Activated CD4-positive, alpha-beta T cell treated with anti-CD3 and anti-CD28 coated beads, Interleukin-2, amount 50 U/mL, for 24 hours (primary cell): ENCODE data around the gene PLD4.
"Not testable (repeated sequence)": the region's sequence is repeated elsewhere in the genome, so short reads cannot be mapped to it uniquely, and the experiment has no call there.

Experiments
- DNase-seq, 2 donors: peaks; one replicate each; pipeline ENCODE4 v3.0.0-alpha.2; 2020; ENCODE audit warnings: low read depth in 1 of 2, low spot score in 1 of 2

Gene PLD4

DNA sequence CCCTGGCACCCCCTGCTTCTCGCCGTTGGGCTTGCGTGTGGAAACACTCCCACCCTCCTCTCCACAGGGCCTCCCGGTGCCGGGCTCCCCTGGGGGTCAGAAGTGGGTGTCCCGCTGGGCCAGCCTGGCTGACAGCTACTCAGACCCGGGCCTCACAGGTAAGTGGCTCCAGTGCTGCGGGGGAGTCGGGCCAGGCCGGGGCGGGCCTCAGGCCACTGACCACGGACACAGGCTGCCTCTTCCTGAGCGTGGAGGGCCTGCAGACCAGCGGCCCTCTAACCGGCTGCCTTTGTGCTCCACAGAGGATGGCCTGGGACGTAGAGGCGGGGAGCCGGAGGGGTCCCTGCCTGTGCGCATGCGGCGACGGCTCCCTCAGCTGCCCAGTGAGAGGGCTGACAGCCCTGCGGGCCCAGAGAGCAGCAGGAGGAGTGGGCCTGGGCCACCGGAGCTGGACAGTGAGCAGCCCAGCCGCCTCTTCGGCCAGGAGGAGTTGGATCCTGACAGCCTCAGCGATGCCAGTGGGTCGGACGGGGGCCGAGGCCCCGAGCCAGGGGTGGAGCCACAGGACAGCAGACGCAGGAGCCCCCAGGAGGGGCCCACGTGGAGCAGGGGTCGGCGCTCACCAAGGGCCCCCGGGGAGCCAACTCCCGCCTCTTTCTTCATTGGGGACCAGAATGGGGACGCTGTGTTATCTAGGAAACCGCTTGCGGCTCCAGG, 38.5 kb upstream of the PLD4 start:
- no peak for DNase-seq

DNA sequence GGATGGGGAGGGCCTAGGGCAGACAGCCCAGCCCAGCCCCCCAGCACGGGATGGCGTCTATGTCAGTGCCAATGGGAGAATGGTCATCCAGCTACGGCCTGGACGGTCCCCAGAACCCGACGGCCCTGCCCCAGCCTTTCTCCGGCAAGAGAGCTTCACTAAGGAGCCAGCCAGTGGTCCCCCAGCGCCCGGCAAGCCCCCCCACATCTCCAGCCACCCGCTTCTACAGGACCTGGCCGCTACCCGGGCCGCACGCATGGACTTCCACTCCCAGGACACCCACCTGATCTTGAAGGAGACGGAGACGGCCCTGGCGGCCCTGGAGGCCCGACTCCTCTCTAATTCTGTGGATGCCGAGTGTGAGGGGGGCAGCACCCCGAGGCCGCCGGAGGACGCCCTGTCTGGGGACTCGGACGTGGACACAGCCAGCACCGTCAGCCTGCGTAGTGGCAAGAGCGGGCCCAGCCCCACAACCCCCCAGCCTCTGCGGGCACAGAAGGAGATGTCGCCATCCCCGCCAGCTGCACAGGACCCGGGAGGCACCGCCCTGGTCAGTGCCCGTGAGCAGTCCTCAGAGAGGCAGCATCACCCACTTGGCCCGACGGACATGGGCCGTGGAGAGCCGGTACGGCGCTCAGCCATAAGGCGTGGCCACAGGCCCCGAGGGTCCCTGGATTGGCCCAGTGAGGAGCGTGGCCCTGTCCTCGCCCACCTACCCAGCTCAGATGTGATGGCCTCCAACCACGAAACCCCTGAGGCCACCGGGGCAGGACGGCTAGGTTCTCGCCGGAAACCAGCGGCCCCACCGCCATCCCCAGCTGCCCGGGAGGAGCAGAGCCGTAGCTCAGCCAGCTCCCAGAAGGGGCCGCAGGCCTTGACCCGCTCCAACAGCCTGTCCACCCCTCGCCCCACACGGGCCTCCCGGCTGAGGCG, 37.7 kb upstream of the PLD4 start:
- DNase-seq: no peak

DNA sequence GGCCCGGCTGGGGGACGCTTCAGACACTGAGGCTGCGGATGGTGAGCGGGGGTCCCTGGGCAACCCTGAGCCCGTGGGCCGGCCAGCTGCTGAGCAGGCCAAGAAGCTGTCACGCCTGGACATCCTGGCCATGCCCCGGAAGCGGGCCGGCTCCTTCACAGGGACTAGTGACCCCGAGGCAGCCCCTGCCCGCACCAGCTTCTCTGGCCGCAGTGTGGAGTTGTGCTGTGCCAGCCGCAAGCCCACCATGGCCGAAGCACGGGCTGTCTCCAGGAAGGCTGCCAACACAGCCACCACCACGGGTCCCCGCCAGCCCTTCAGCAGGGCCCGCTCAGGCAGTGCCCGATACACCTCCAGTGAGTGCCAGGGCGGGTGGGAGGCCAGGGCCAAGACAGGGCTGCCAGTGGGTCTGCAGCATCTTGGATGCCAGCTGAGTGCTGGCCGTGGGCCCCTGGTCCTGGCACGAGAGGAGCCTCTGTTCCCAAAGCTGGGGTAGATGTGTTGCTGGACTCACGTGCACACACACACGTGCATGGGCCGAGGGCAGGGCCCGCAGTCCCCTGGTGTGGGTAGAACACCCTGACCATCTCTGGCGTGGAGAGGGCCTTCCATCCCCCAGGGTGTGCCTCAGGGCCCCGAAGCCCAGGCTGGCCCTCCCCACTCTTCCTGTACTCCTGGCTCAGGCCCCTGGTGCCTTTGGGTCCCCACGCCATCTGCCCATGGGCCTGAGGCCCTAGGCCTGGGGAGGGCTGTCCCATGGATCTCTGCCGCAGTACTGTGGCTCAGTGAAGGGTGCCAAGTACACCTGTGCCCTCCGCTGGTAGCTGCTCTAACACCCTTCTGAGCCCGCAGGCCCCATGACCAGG, 36.8 kb upstream of the PLD4 start:
- DNase-seq: no peak

DNA sequence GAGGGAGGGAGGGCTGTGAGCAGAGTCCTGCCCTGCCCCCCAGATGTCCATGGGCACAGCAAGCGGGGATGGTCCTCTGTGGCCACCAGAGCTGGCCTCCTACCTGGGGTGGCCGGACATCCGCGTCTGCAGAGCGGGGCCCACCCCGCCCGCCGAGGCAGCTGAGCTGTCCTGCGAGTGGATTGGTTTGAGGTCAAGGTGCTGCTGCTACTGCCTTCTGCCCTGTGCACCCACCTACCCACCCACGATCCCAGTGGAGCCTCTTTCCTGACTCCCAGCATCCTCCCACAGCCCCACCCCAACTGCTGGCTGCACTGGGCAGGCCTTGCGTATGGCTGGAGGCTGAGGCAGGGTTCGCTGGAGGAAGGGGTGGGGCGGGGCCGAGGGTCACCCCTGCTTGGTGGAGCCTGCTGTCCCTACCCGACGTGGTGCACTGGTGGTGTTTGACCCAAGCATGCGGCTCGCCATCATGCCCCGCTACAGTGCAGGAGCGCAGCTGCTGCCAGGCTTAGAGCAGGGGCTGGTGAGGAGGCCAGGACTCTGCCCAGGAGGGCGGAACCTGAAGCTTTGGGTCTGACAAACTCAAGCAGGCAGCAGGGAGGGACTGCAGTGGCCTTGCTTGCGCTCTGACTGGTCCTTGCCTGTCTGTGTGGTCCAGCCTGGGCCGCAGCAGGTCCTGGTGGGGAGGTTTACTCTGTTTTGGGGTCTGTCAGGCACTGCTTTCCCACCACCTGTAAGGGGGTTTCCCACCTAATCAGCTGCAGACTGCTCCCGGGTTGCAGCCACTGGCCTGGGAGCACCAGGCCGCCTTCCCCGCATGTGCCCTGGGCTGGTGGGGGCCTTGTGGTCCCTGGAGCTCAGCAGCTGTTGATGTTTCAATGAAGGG, 35.9 kb upstream of the PLD4 start:
- no peak for DNase-seq

DNA sequence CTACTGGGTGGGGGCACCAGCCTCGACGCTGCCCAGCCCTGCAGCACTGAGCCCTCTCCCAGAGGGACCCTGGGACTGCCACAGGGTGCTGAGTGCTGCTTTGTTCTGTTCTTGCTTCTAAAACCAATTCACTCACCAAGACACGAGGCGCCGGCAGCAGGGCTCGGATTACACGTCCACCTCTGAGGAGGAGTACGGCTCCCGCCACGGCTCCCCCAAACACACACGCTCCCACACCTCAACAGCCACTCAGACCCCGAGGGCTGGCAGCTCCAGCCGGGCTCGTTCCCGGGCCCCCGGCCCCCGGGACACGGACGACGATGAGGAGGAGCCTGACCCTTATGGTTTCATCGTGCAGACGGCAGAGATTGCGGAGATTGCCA, 35.3 kb upstream of the PLD4 start:
- no peak for DNase-seq

DNA sequence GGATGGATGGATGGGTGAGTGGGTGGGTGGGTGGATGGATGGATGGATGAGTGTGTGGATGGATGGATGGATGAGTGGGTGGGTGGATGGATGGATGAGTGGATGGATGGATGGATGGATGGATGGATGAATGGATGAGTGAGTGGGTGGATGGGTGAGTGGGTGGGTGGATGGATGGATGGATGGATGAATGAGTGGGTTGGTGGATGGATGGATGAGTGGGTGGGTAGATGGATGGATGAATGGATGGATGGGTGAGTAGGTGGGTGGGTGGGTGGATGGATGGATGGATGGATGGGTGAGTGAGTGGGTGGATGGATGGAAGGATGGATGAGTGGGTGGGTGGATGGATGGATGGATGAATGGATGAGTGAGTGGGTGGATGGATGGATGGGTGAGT, 34.4 kb upstream of the PLD4 start:
- DNase-seq: not testable (repeated sequence)

- DNase-seq: no peak
These were observed 33.5 kb upstream of the PLD4 start for GRCh38 chr14:104891121-104891551.

GRCh38 chr14:104891664-104892530, 32.8 kb upstream of the PLD4 start:
- no peak for DNase-seq

GRCh38 chr14:104892531-104893434, 31.9 kb upstream of the PLD4 start:
- no peak for DNase-seq

DNA sequence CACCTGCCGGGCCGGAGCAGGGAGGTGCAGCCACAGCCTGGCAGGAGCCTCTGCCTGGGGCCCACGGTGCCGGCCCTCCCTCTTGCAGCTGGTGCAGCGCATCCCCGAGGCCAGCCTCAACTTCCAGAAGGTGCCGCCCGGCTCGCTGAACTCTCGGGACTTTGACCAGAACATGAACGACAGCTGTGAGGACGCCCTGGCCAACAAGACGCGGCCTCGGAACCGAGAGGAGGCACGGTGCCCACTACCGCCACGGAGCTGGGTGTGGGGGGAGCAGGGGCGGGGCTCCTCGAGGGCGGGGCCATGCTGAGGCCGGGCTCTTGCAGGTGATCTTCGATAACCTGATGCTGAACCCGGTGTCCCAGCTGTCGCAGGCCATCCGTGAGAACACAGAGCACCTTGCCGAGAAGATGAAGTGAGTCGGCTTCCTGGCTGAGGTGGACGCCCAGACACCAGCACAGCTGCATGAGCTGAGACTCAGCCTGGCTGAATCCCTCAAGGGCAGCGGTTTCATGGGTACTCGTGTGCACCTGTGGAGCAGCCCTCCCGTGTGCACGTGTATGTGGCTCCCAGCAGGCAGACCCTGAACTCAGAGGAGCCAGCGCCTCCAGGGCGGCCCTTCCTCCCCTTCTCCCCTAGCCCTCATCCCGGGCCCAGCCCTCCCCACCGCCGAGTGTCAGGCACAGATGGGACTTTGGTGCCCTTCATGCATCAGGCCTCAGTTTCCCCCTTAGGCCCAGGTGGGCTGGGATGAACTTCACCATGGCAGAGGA, 31.1 kb upstream of the PLD4 start:
- no peak for DNase-seq

DNA sequence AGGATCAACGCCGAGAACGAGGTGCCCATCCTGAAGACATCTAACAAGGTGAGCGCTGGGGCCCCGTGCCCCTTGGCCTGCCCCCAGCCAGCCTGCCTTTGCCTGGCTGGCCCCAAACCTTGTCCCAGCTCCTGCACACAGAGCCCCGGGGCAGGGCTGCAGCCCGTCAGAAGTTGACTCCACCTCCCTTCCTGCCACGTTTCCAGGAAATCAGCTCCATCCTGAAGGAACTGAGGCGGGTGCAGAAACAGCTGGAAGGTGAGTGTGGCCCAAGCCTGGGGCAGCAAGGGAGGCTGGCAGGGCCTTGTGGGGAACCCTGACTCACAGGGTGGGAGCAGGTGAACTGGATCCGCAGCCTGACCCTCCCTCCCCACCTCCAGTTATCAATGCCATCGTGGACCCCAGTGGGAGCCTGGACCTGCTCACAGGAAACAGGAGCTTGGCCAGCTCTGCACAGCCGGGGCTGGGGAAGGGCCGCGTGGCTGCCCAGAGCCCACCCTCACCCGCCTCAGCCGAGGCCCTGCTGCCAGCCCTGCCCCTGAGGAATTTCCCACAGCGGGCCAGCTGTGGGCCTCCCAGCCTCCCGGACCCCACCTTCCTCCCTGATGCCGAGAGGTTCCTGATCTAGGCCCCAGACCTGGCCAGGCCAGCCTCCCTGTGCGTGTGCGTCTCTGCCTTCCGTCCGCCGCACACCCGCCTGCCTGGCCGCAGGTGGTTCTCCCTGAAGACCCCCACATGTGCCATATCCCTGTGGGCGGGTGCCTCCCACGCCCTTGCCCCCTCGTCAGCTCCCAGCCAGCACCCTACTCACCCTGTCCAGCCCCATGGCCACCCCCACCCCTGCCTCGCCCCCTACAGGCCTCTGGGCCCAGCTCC, 30.1 kb upstream of the PLD4 start:
- no peak for DNase-seq

GRCh38 chr14:104895207-104895785, 29.4 kb upstream of the PLD4 start:
- DNase-seq: no peak

DNA sequence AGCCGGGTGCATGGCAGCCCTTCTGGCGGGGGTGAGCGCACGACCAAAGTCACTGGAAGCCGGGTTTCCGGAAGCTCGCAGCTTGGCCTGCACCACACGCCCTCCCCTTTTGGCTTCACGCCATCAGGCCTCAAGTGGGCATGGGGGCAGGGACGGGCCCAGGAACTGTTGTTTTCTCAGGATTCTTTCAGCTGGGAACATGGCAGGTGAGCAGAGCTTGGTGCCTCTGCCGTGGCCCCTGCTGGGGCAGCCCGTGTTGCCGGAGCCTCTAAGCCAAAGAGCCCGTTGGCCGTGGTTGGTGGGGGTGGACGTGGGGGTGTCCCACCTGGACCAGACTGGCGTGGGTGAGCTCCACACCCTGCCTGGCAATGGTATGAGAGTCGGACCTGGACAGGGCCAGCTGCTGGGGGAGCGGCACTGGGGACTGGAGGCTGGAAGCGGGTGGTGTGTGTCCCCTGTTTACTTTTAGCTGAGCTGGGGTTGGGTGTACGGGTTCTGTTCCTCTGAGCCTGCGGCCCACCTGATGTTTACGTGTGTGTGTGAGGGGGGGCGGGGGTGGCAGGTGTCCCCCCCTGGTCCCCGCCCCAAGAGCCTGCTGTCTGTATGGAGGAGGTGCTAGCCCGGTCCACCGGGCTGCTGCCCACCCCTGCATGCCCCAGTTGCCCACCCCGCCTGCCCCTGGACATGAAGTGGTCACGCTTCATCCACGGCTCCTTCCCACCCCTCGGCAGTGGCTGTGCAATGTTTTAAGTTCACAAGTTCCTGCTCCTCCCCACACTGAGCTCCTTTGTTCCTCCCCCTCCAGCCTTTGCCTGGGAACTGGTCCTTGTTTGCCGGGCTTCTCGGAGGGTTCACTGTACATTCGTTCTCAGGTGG, 28.7 kb upstream of the PLD4 start:
- no peak for DNase-seq

DNA sequence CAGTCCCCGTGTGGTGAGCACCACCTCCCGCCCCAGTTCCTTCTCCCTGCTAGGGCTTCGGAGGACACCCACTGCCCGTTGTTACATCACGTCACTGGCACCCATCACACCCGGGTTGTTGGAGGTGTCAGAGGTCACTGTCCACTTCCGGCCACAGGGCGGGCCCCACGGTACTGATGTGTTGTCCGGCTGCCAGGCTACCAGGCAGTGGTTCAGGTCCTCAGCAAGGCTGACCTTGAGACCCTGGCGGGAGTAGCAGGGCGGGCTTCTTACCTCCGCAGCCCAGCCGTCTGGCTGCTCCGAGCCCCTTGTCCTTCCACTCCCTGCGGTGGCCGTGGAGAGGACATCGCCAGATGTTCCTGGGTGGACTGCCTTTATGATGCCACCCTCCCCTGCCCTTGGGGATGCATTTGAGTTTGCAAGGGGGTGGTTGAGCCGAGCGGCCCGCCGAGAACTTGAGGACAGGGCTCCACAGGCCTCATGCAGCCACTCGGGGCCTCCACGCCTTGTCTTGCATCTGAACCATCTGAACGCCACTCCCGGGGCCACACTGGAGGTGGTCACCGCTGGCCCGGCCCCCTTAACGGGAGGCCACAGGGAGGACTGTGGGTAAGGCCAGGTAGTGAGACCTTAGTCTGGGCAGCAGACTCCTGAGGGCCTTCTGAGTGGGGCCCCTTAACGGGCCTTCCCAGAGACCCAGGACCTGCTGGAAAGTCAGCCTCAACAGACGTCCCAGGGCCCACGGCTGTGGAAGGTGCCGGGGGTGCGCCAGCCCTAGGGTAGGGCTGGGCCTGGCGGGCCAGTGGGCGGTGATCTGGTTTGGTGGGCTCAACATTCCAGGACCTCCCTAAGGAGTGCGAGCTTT, 27.1 kb upstream of the PLD4 start:
- DNase-seq: no peak

DNA sequence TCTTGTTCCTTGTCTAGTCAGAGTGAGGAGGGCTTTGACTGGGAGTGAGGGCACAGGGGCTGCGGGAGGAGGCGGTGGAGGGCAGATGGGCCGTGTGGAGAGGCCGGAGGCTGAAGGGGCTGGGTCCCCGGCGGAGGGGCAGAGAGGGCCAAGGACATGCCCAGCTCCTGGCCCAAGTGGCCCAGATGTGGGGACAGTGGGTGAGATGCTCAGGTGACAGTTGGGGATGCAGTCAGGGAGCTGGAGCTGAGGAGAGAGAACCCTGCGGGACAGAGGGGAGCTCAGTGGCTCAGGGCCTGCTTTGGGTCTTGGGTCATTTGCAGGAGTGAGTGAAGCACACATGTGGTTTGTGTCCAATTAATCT, 26.5 kb upstream of the PLD4 start:
- DNase-seq: no peak
